ENCODE measurements around the gene KASH5. TPM values are rescaled to one million over a fixed set of nuclear protein-coding genes. Genes with fewer than 3 reads are reported as not detected.

Gene KASH5
- total RNA-seq, 3 donors from 2014 or later, result 0.24 to 0.48 (median 0.27) TPM

DNA sequence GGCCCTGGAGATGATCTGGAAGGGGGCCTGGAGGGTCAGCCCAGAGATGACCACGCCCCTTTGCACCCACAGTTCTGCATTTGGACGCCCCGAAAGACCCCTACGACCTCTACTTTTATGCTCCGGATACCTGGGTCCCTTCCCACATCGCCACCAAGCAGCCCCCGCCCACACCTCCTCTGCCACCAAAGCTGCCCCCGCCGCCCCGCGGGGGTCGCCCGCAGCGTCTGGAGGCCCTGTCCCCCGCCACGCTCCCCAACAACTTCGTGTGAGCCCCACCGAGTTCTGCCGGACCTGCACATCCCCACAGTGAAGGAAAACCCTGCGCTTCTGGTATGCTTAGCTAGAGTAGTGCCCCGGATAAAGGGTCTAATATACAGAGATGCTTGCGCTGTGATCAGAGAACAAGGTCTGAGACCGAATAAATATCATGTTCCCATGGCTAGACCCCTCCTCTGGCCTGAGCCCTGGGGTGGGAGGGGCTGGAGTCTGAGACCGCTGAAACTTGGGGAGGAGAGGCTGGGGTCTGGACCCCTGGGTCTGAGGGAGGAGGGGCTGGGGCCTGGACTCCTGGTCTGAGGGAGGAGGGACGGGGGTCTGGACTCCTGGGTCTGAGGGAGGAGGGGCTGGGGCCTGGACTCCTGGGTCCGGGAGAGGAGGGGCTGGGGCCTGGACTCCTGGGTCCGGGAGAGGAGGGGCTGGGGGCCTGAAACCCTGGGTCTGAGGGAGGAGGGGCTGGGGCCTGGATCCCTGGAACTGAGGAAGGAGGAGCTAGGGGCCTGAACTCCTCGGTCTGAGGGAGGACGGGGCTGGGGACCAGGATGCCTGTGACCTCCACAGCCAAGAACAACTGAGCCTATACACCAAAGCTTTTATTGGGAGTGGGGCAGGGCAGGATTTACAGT, 40.8 kb downstream of the KASH5 start:
- ATAC-seq (no peak), DNase-seq (no peak)
- Mint-ChIP-seq H3K9me3 (no peaks in the 10 kb centered on the region), H3K36me3 (ENCODE audit: insufficient read depth) (no peaks in the 10 kb centered on the region), H3K4me1 (ENCODE audit: low read depth) (peaks cover 49% of the 10 kb centered on the region), H3K27me3 (ENCODE audit: low read depth) (peaks cover 88% of the 10 kb centered on the region), H3K4me3 (no peak overlapping the region)

DNA sequence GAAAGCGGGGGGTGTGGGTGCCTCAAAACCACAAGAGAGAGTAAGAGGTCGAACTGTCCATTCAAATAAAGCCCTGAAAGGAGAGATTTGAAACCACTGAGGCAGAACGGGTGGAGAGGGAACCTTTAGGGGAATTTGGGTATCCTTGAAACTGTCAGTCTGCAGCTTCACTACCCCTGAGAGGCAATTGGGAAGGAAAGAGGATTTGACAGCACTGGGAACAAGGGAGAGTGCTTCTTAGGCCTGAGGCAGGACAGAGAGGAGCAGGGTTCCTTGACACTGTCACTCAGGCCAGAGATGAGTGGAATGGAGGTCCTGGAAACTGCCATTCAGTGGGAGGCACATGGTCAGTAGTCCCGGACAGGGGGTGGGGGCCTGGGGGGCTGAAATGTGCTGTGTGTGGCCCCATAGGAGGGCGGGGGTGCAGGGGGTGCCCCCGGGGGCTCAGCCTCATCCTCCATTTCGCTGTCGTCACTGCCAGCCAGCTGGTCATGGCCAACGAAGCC, 42.2 kb downstream of the KASH5 start:
- DNase-seq (no peak), ATAC-seq (no peak)
- Mint-ChIP-seq H3K4me1 (ENCODE audit: low read depth) (peaks cover 39% of the 10 kb centered on the region), H3K27me3 (ENCODE audit: low read depth) (peaks cover 91% of the 10 kb centered on the region), H3K36me3 (ENCODE audit: insufficient read depth) (no peaks in the 10 kb centered on the region), H3K9me3 (no peaks in the 10 kb centered on the region), H3K4me3 (no peak overlapping the region)

- Mint-ChIP-seq H3K4me1 (ENCODE audit: low read depth) (peaks cover 41% of the 10 kb centered on the region), H3K4me3 (no peak overlapping the region), H3K36me3 (ENCODE audit: insufficient read depth) (no peaks in the 10 kb centered on the region), H3K9me3 (no peaks in the 10 kb centered on the region), H3K27me3 (ENCODE audit: low read depth) (peaks cover 91% of the 10 kb centered on the region)
- ATAC-seq, result peak; percentile 55 to 61
- no peak for DNase-seq
Measured at GRCh38 chr19:49430678-49431329, 42.8 kb downstream of the KASH5 start.

GRCh38 chr19:49431330-49431749, 43.3 kb downstream of the KASH5 start:
- Mint-ChIP-seq H3K9me3 (no peaks in the 10 kb centered on the region), H3K36me3 (ENCODE audit: insufficient read depth) (no peaks in the 10 kb centered on the region), H3K27me3 (ENCODE audit: low read depth) (peaks cover 91% of the 10 kb centered on the region), H3K4me3 (no peak overlapping the region), H3K4me1 (ENCODE audit: low read depth) (peaks cover 44% of the 10 kb centered on the region)
- DNase-seq, result no peak
- ATAC-seq, result no peak

DNA sequence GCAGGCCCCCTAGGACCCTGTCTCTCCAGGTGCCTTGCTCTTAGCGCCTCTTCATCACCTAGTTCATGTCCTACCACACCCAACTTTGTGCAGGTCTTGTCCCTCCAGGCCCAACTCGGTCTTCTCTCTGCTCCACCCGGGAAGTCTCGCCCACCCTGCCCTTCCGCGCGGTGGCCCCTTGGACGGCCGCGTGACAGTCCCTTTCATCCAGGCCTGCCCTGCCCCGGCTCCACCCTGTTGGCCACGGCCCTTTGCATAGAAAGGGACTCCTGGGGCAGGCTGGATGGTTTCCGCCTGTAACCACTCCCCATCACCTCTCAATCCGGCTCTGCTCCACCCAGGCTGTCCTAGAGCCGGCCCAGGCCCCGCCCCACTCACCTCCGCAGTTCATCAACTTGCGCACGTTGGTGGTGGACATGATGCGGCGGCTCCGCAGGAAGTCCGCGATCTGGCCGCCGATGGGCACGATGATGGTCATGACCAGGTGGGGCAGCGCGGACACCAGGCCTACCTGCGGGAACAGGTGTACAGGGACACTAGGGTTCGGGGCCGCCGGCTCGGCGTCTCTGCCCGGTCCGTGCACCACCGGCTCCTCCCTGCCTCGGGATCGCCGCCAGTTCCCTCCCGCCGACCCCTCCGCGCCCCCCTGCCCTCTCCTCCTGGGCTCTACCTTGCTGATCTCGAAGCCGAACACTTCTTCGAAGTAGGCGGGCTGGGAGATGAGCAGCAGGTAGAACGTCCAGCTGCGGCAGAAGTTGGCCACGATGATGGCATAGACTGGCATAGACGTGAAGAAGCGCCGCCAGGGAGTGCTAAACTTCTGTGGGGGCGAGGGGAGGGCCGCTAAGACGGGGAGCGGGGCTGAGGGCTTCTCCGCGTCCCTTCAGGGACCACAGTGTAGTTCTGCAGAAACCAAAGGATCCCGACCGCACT, 44.4 kb downstream of the KASH5 start:
- no peak for DNase-seq
- Mint-ChIP-seq H3K4me3 (no peak overlapping the region), H3K4me1 (ENCODE audit: low read depth) (peaks cover 37% of the 10 kb centered on the region), H3K9me3 (no peaks in the 10 kb centered on the region), H3K36me3 (ENCODE audit: insufficient read depth) (no peaks in the 10 kb centered on the region), H3K27me3 (ENCODE audit: low read depth) (peaks cover 91% of the 10 kb centered on the region)
- peak in 1 of 2 donors; percentile 48 for ATAC-seq

DNA sequence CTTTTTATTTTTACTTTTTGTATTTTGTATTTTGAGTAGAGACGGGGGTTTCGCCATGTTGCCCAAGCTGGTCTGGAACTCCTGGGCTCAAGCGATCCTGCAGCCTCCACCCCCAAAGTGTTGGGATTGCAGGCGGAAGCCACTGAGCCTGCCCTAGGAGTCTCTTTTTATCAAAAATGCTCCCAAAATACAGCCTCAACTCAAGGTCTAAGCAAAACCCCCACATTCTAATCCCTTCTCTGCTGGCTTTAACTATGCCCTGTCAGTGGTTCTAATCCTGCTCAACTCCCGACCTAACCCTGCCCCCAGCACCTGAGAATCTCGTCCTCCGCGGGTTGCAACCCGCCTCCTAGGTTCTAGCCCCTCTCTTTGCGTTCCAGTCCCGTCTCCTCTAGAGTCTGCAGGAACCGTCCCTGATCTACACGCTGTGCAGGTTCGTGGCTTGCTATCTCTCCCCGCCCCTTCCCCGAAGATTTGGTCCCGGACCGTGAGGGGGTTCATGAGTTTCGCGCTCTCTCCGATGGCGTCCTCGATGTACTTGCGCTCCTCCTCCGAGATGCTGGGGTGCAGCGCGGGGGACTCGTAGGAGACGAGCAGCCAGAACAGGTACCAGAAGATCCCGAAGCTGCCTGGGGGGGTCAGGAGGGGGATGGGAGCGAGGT, 45.3 kb downstream of the KASH5 start:
- Mint-ChIP-seq H3K9me3 (no peaks in the 10 kb centered on the region), H3K27me3 (ENCODE audit: low read depth) (peaks cover 92% of the 10 kb centered on the region), H3K36me3 (ENCODE audit: insufficient read depth) (no peaks in the 10 kb centered on the region), H3K4me3 (peak overlapping the region; percentile 6), H3K4me1 (ENCODE audit: low read depth) (peaks cover 30% of the 10 kb centered on the region)
- ATAC-seq (no peak), DNase-seq (no peak)

DNA sequence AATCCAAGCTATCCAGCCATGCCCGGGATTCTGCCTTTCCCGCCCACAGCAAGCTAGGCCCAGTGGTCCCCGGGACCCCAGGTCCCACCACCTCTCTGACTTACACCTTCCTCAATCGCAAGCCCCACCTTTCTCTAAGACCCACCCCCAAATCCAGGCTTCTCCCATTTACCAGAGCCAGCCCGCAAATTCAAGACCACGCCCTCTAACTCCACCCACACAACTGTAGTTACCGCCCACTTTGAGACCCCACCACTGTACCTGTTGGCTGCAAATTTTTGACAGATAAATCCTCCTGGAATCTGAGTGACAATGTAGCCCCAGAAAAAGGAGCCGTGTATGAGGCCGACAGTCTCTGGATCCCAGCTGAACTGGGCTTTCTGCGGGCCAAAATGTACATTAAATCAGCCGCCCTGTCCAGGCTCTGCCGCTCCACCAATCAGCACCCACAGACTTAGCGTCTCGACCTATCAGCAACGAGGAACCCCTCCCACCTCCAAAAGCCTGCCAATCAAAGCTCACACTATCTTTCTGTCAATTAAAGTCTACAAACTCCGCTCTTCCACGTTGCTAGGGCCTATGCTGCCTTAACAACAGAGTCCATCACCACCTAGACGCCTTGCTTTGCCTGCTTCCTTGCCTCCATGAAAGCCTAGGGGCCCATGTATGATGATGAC, 47.0 kb downstream of the KASH5 start:
- Mint-ChIP-seq H3K27me3 (ENCODE audit: low read depth) (peaks cover 95% of the 10 kb centered on the region), H3K9me3 (no peaks in the 10 kb centered on the region), H3K4me1 (ENCODE audit: low read depth) (peaks cover 26% of the 10 kb centered on the region), H3K36me3 (ENCODE audit: insufficient read depth) (no peaks in the 10 kb centered on the region), H3K4me3 (no peak overlapping the region)
- ATAC-seq (no peak), DNase-seq (no peak)

DNA sequence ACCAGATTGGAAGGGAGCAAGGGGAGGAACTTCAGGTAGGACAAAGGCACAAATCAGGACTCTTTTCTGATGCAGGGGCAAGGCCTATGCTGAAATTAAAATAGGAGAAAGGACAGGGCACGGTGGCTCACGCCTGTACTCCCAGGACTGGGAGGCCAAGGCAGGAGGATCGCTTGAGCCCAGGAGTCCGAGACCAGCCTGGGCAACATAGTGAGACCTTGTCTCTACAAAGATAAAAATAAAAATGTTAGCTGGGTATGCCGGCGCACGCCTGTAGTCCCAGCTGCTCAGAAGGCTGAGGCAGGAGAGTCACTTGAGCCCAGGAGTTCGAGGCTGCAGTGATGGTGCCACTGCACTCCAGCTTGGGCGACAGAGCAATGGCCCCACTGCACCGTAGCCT, 47.6 kb downstream of the KASH5 start:
- Mint-ChIP-seq H3K9me3 (no peaks in the 10 kb centered on the region), H3K36me3 (ENCODE audit: insufficient read depth) (no peaks in the 10 kb centered on the region), H3K4me3 (no peak overlapping the region), H3K4me1 (ENCODE audit: low read depth) (peaks cover 28% of the 10 kb centered on the region), H3K27me3 (ENCODE audit: low read depth) (peaks cover 96% of the 10 kb centered on the region)
- DNase-seq, result no peak
- no peak for ATAC-seq

- no peaks in the 10 kb centered on the region for H3K36me3 Mint-ChIP-seq (ENCODE audit: insufficient read depth)
- ATAC-seq (peak in 1 of 2 donors; percentile 15), DNase-seq (peak; percentile 47)
- peaks cover 27% of the 10 kb centered on the region for H3K4me1 Mint-ChIP-seq (ENCODE audit: low read depth)
- H3K4me3 Mint-ChIP-seq, result no peak overlapping the region
- no peaks in the 10 kb centered on the region for H3K9me3 Mint-ChIP-seq
- peaks cover 93% of the 10 kb centered on the region for H3K27me3 Mint-ChIP-seq (ENCODE audit: low read depth)
Measured at GRCh38 chr19:49436381-49437017, 48.5 kb downstream of the KASH5 start.

- Mint-ChIP-seq H3K9me3 (no peaks in the 10 kb centered on the region), H3K27me3 (ENCODE audit: low read depth) (peaks cover 94% of the 10 kb centered on the region), H3K36me3 (ENCODE audit: insufficient read depth) (no peaks in the 10 kb centered on the region), H3K4me3 (no peak overlapping the region), H3K4me1 (ENCODE audit: low read depth) (peaks cover 31% of the 10 kb centered on the region)
- no peak for DNase-seq
- ATAC-seq, result no peak
Measured at GRCh38 chr19:49437231-49437630, 49.2 kb downstream of the KASH5 start.

DNA sequence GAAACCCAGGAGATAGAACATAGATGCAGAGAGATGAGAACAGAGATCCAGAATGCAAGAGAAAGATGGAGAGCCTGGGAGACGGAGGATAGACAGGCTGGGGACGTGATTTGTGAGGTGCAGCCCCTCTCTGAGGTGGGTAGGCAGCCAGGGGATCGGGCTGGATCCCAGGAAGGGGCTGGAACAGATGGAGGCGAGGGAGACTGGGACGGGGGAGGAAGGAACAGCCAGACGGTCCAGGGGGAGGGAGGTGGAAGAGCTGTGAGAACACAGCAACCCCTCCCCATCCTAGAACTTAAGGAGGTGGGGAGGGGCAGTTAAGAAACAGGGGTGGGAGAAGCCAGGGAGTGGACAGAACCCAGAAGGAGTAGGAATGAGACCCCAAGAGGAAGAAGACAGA, 50.2 kb downstream of the KASH5 start:
- Mint-ChIP-seq H3K4me3 (no peak overlapping the region), H3K27me3 (ENCODE audit: low read depth) (peaks cover 91% of the 10 kb centered on the region), H3K36me3 (ENCODE audit: insufficient read depth) (no peaks in the 10 kb centered on the region), H3K4me1 (ENCODE audit: low read depth) (peaks cover 29% of the 10 kb centered on the region), H3K9me3 (no peaks in the 10 kb centered on the region)
- ATAC-seq (no peak), DNase-seq (no peak)

GRCh38 chr19:49439836-49440235, 51.8 kb downstream of the KASH5 start:
- no peaks in the 10 kb centered on the region for H3K36me3 Mint-ChIP-seq (ENCODE audit: insufficient read depth)
- no peak for DNase-seq
- no peak overlapping the region for H3K4me3 Mint-ChIP-seq
- peaks cover 31% of the 10 kb centered on the region for H3K4me1 Mint-ChIP-seq (ENCODE audit: low read depth)
- no peaks in the 10 kb centered on the region for H3K9me3 Mint-ChIP-seq
- peaks cover 76% of the 10 kb centered on the region for H3K27me3 Mint-ChIP-seq (ENCODE audit: low read depth)
- ATAC-seq, result no peak

Data from activated T-cell treated with anti-CD3 and anti-CD28 coated beads, Interleukin-2, amount 50 U/mL, for 4 hours (primary cell).